SU-DHL-6 (cell line): Measurements from ENCODE around the gene ZSCAN22.

Source experiments
- H2AFZ ChIP-seq: fragments of 200-600 bp; sonication (generic); 2 replicates; pipeline ENCODE4 v1.6.1; 2014; ENCODE audit warnings: low read depth, mild to moderate bottlenecking, moderate library complexity, mixed read lengths, antibody characterized with exemption, low read length; ENCODE audit not compliant: severe bottlenecking
- H3F3A ChIP-seq: fragments of 200-600 bp; shearing (Covaris generic); 2 replicates; pipeline ENCODE4 v1.6.0; 2016; ENCODE audit warnings: antibody characterized with exemption, mild to moderate bottlenecking; ENCODE audit not compliant: insufficient read depth
- H3K27ac ChIP-seq: fragments of 200-600 bp; sonication (generic); 2 replicates; pipeline ENCODE4 v1.5.1; 2016; ENCODE audit warnings: low read depth, mild to moderate bottlenecking, low read length, moderate library complexity, mixed read lengths
- H3K27me3 ChIP-seq: fragments of 200-600 bp; sonication (generic), shearing (Covaris generic); 2 replicates; pipeline ENCODE4 v1.6.0; 2014; ENCODE audit warnings: mild to moderate bottlenecking, low read length
- H3K36me3 ChIP-seq: fragments of 200-600 bp; sonication (generic); 2 replicates; pipeline ENCODE4 v1.6.1; 2014; ENCODE audit warnings: mild to moderate bottlenecking, low read length, mixed read lengths
- H3K4me2 ChIP-seq: fragments of 300-600, 200-600 bp; shearing (Covaris generic), sonication (generic); 2 replicates; pipeline ENCODE4 v1.6.0; 2014; ENCODE audit warnings: low read length, low read depth, mild to moderate bottlenecking; ENCODE audit not compliant: poor library complexity, severe bottlenecking
- H3K4me3 ChIP-seq: fragments of 200-600 bp; sonication (generic); 2 replicates; pipeline ENCODE4 v1.5.1; 2014; ENCODE audit warnings: antibody characterized with exemption, low read length, mild to moderate bottlenecking, mixed read lengths; ENCODE audit not compliant: insufficient read depth, poor library complexity, severe bottlenecking
- H3K79me2 ChIP-seq: fragments of 200-600 bp; sonication (generic); 2 replicates; pipeline ENCODE4 v1.6.1; 2014; ENCODE audit warnings: mild to moderate bottlenecking, low read length, moderate library complexity; ENCODE audit not compliant: insufficient read depth
- H3K9ac ChIP-seq: fragments of 200-600 bp; sonication (generic); 2 replicates; pipeline ENCODE4 v1.7.0; 2014; ENCODE audit warnings: mild to moderate bottlenecking, low read length
- H3K9me2 ChIP-seq: fragments of 200-600 bp; sonication (generic); replicated peaks from 2 replicates; pipeline ENCODE4 v1.6.1; 2014; ENCODE audit warnings: low read length; ENCODE audit not compliant: insufficient read depth
- H3K9me3 ChIP-seq: fragments of 200-600 bp; sonication (generic); 2 replicates; pipeline ENCODE4 v1.6.1; 2014; ENCODE audit warnings: low read length, mixed read lengths; ENCODE audit not compliant: insufficient read depth
- H4K20me1 ChIP-seq: fragments of 200-600 bp; sonication (generic); 2 replicates; pipeline ENCODE4 v1.6.1; 2014; ENCODE audit warnings: low read depth, mild to moderate bottlenecking, antibody characterized with exemption, low read length, moderate library complexity, mixed read lengths
- CTCF ChIP-seq: fragments of 200-600 bp; sonication (generic); IDR thresholded peaks from one replicate; pipeline ENCODE4 v1.5.1; 2017; ENCODE audit warnings: antibody characterized with exemption, mild to moderate bottlenecking, low read length, moderate library complexity; ENCODE audit not compliant: insufficient read depth, poor library complexity, severe bottlenecking
- EZH2phosphoT487 ChIP-seq: fragments of 200-600 bp; sonication (generic), shearing (Covaris generic); conservative IDR thresholded peaks from 2 replicates; pipeline ENCODE4 v1.6.1; 2018; ENCODE audit warnings: mild to moderate bottlenecking, antibody characterized with exemption, low read length, moderate library complexity, mixed read lengths

ZSCAN22 gene

GRCh38 chr19:58355908-58356765 is 29.3 kb downstream of the ZSCAN22 start:
- Histone ChIP-seq H3K27me3 (no peaks in the 10 kb centered on the region), H3F3A (0 out of 2 replicates have a peak, but pooled peaks cover 5% of the 10 kb centered on the region), H2AFZ (no peak overlapping the region), H3K9me3 (no peaks in the 10 kb centered on the region), H3K79me2 (no peaks in the 10 kb centered on the region), H3K9ac (no peak overlapping the region), H3K27ac (no peak overlapping the region), H3K4me3 (no peak overlapping the region), H3K36me3 (no peaks in the 10 kb centered on the region), H4K20me1 (no peaks in the 10 kb centered on the region), H3K9me2 (no peaks in the 10 kb centered on the region), H3K4me2 (no peak overlapping the region)
- TF ChIP-seq EZH2phosphoT487 (no peak), CTCF (no peak)

- Histone ChIP-seq H3K9me3 (no peaks in the 10 kb centered on the region), H2AFZ (no peak overlapping the region), H3K36me3 (no peaks in the 10 kb centered on the region), H3K4me2 (no peak overlapping the region), H4K20me1 (no peaks in the 10 kb centered on the region), H3K9me2 (no peaks in the 10 kb centered on the region), H3K79me2 (no peaks in the 10 kb centered on the region), H3F3A (0 out of 2 replicates have a peak, but pooled peaks cover 5% of the 10 kb centered on the region), H3K27me3 (no peaks in the 10 kb centered on the region), H3K9ac (no peak overlapping the region), H3K4me3 (no peak overlapping the region), H3K27ac (no peak overlapping the region)
- TF ChIP-seq CTCF (no peak), EZH2phosphoT487 (no peak)
Measured at GRCh38 chr19:58356766-58357480, 30.1 kb downstream of the ZSCAN22 start.

- Histone ChIP-seq H3K9ac (no peak overlapping the region), H3K4me3 (no peak overlapping the region), H3K36me3 (no peaks in the 10 kb centered on the region), H3K27me3 (no peaks in the 10 kb centered on the region), H3K9me3 (no peaks in the 10 kb centered on the region), H2AFZ (no peak overlapping the region), H3K27ac (no peak overlapping the region), H3F3A (0 out of 2 replicates have a peak, but pooled peaks cover 5% of the 10 kb centered on the region), H3K79me2 (no peaks in the 10 kb centered on the region), H3K4me2 (no peak overlapping the region), H4K20me1 (no peaks in the 10 kb centered on the region), H3K9me2 (no peaks in the 10 kb centered on the region)
- no peak for TF ChIP-seq EZH2phosphoT487
- TF ChIP-seq CTCF, result no peak
Measured at GRCh38 chr19:58357481-58358145, 30.8 kb downstream of the ZSCAN22 start.
